Measurements from ENCODE around the gene CTPS2.

Gene CTPS2

DNA sequence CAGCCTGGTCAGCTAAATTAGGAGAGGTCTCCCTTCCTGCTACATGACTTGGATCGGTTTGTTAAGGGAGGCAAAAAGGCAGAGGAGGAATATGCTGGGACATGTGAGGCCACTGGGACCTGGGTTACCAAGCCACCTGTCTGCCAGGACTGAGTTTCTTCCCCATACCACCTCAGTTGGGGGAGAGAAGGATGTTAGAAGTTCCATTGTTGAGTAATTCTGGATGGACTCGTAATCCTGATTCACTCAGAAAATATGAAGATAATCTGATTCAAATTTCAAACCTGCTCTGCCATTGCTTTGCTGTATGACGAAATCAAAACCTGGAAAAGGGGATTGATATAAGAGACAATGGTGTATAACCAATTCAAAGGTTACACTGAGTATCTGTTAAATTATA is 159.9 kb downstream of the CTPS2 start:
- no peak overlapping the region for H3K27ac ChIP-seq
- TF ChIP-seq, protein P1, sequence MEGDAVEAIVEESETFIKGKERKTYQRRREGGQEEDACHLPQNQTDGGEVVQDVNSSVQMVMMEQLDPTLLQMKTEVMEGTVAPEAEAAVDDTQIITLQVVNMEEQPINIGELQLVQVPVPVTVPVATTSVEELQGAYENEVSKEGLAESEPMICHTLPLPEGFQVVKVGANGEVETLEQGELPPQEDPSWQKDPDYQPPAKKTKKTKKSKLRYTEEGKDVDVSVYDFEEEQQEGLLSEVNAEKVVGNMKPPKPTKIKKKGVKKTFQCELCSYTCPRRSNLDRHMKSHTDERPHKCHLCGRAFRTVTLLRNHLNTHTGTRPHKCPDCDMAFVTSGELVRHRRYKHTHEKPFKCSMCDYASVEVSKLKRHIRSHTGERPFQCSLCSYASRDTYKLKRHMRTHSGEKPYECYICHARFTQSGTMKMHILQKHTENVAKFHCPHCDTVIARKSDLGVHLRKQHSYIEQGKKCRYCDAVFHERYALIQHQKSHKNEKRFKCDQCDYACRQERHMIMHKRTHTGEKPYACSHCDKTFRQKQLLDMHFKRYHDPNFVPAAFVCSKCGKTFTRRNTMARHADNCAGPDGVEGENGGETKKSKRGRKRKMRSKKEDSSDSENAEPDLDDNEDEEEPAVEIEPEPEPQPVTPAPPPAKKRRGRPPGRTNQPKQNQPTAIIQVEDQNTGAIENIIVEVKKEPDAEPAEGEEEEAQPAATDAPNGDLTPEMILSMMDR (IDR thresholded peaks at IDR 0.05): no peak
- no peak for TF ChIP-seq ZFX (IDR thresholded peaks at IDR 0.05; ENCODE audit: borderline replicate concordance)

- no peak for TF ChIP-seq ZFX (IDR thresholded peaks at IDR 0.05; ENCODE audit: borderline replicate concordance)
- TF ChIP-seq, protein P1 (IDR thresholded peaks at IDR 0.05): no peak
- no peak overlapping the region for H3K27ac ChIP-seq
Observed at GRCh38 chrX:16547644-16548043, 164.8 kb downstream of the CTPS2 start.

GRCh38 chrX:16544969-16545368 is 167.5 kb downstream of the CTPS2 start:
- TF ChIP-seq ZFX (IDR thresholded peaks at IDR 0.05; ENCODE audit: borderline replicate concordance): no peak
- TF ChIP-seq, protein P1 (IDR thresholded peaks at IDR 0.05): no peak
- H3K27ac ChIP-seq: no peak overlapping the region

Measured in 22Rv1 (cell line).